Inflammatory macrophage treated with lipopolysaccharide for 4 hours (primary cell): ENCODE results near the gene EIF3F.

ENCODE experiments used
- DNase-seq: peaks from one replicate; pipeline ENCODE4 v3.0.0-alpha.2; 2020

The EIF3F gene

DNA sequence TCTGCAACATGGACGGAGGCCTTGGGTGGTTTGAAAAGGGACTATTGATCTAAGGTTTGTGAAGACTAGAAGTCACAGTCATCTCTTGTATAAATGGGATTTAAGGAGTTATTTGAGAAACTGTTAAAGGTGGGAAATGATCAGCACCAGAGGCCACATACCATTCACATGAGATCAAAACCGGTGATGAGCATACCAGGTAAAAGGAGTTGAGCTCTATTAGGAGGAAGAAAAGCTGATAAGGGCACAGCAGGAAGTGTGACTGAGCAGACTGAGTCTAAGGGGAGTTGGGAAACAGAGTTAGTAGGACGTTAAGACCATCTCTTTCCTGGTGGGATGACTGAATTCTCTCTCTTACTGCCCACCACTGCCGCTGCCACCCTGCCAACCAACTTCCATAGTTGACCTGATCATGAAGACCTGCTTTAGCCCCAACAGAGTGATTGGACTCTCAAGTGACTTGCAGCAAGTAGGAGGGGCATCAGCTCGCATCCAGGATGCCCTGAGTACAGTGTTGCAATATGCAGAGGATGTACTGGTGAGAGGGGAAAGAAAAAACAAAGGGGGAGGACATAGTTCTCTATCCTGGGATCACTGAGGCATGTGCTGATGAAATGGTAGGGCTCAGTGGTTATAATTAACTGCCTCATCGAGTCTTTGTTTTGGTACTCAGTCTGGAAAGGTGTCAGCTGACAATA lies 7.6 kb downstream of the EIF3F start:
- no peak for DNase-seq

- DNase-seq = no peak
Observed at GRCh38 chr11:7999795-8000194, 12.7 kb downstream of the EIF3F start.

DNA sequence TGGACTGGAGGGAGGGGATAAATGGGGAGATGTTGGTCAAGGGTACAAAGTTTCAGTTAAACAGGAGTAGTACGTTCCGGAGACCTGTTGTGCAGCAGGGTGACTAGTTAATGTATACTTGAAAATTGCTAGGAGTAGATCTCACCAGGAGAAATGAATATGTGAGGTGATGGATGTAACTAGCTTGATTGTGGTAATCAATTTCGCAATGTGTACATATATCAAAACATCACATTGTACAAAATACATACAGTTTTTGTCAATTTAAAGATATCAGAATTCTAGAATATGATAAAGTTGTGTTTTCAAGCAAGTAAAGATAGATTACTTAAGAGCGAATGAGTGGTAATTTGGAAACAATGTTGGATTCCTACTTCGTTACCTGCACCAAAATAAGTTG lies 13.3 kb downstream of the EIF3F start:
- no peak for DNase-seq

DNA sequence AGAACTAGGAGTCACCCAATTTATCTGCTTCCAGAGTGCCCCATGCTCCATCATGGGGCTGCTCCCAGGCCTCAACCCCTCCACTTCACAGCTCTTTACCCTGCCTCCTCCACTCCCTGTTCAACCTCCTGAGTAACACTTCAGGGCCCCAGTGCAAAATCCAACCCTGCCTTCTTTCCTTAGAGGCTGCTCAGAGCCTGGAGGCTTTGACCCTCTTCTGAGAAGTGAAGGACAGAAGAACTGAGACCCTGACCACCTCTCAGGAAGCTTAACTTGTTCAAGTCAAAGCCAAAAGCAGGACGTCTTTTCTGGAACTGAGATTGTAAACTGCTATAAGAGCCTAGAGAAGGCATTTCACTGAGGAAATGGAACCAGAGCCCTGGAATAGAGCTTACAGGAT lies 15.5 kb downstream of the EIF3F start:
- DNase-seq = no peak

DNA sequence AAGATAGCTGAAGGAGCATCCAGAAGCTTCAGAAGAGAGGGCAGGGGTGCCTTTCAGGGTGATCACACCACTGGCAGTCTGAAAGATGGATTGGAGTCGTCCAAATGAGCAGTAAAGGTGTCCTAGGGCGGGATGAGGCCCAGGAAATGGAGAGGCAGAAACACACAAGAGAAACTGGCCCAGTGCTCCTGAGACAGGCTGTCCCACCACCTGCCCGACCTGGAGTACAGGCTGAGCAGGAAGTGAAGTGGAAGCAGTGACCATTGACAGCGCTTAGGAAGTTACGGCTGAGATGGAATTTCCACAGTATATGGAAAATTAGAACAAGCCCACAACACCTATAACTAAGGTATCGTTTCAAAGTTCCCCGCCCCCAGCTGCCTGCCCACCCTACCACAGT lies 16.1 kb downstream of the EIF3F start:
- no peak for DNase-seq

DNA sequence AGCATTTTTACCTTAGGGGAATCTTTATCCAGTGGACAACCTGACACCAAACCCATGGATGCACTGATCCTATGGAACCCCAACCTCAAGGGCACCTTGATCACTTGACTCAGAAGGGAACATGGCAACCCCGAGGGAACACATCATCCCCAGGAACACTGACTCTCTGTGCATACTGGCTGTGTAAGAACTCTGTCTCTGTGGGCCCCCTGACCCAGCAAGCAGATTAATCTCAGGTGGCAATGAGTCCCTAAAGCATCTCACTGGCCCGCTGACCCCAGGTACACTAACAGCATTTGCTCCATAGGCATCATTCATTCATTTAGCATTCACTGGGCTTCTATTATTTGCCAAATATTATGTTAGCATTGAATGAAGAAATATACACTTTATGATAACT lies 16.9 kb downstream of the EIF3F start:
- DNase-seq = no peak

GRCh38 chr11:8005556-8005955 lies 18.4 kb downstream of the EIF3F start:
- no peak for DNase-seq

- DNase-seq = peak; percentile 50
Observed at GRCh38 chr11:8006349-8006977, 19.3 kb downstream of the EIF3F start.

DNA sequence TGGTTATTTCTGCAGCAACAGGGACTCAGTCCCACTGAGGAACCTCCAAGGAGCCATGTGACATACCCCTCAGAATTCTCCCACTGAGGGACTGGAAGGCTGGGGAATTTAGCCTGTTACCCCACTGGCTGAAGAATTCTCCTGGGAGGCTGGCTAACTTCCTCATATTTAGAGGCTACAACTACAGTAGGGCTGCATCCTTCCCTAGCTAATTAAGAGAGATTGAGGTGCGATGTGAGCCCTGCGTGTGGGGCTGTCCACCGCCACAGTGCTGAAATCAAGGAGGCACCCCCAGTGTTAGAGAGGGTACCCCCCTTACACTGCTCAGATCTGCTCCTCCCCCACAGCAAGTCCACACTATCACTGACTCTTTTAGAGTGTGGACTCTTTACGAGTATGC lies 21.1 kb downstream of the EIF3F start:
- no peak for DNase-seq

DNA sequence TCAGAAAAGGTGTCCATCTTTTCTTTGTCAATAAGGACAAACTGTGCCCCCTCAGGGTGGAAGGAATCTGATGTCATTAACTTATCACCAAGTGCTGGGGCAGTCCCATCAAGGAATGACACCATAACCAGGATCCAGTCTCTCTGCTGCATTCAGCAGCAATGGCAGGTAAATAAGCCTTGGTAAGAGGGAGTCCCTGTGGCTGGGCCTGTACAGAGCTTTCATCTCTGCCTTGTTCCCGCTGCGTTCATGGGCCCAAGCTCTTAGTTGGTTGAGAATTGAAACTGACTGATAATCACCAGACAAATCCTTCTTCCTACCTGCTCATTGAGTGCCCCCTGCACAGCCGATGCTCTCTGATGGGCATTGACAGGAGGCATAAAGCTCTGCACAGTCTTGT lies 22.7 kb downstream of the EIF3F start:
- DNase-seq = no peak

- peak; percentile 48 for DNase-seq
Observed at GRCh38 chr11:8011371-8011770, 24.2 kb downstream of the EIF3F start.

- no peak for DNase-seq
Observed at GRCh38 chr11:8011981-8012444, 24.9 kb downstream of the EIF3F start.

- no peak for DNase-seq
Observed at GRCh38 chr11:8013833-8014232, 26.7 kb downstream of the EIF3F start.

GRCh38 chr11:8015753-8016239 lies 28.7 kb downstream of the EIF3F start:
- DNase-seq = no peak

GRCh38 chr11:8016440-8016839 lies 29.3 kb downstream of the EIF3F start:
- no peak for DNase-seq

GRCh38 chr11:8017071-8017470 lies 29.9 kb downstream of the EIF3F start:
- no peak for DNase-seq

- DNase-seq = no peak
Observed at GRCh38 chr11:8017894-8018483, 30.9 kb downstream of the EIF3F start.

- peak; percentile 2 for DNase-seq
Observed at GRCh38 chr11:8018484-8019313, 31.6 kb downstream of the EIF3F start.

DNA sequence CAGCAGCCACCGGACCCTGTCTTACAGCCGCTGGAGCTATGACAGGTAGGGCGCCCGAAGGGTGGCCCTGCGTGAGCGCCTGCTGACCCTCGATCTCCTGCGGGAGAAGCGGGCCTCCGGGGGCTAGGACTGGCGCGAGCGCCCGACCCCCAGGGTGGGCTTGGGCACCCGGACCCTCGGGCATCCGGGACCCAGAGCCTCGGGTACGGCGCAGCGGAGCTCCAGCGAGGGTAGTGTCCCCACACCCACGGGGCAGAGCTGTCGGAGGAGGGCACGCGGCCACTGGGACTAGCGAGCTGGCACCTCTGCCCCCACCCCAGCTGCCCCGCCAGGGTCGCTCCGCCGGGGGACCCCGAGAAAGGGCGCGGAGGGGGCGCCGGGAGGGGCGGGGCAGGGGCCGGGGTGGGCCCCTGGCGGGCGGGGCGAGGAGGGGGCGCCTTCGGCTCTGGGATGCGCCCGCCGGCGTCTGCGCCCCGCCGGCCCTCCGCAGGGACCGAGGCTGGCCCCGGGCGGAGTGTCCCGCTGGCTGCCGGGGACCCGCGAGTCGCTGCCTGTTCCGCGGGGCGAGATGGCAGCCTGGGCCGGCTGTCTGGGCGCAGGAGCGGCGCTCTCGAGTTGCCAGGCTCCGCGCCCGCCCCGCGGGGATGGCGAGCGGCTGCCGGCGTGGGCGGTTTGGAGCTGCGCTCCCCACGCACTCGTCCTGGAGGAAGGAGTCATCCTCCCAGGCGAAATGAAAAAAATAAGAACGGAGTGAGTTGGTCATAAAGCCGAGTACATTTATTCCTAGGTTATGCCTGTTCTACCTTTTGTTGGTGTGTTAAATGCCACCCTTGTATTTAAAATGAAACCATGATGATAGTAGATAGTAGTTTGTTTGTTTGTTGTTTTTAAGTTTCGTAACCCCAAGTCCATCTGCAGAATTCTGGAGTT lies 32.4 kb downstream of the EIF3F start:
- peak; percentile 15 for DNase-seq

DNA sequence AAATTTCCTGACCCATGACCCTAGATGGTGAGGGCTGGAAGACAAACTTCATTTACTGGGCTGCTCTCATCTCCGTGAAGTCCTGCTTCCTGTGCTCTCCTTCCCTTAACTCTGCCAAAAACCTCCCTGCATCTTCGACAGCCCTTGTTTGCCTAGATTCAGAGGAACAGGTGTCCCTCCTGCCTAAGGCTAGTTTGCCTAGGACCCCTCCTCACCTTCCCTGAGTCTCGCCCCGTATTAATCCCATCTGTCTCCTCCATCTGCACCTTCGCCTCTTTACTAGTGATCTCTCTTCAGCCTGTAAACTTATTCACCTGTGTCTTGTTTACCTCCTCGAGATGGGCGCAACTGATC lies 33.1 kb downstream of the EIF3F start:
- DNase-seq = no peak

GRCh38 chr11:8021920-8022319 lies 34.8 kb downstream of the EIF3F start:
- no peak for DNase-seq

GRCh38 chr11:8022876-8023275 lies 35.7 kb downstream of the EIF3F start:
- no peak for DNase-seq
